Activated CD4-positive, alpha-beta T cell treated with anti-CD3 and anti-CD28 coated beads, Interleukin-2, amount 50 U/mL, for 16 hours (primary cell): Measurements from ENCODE around the gene CROCC2.
A peak's percentile ranks its signal among the peaks of the same experiment; 100 is the strongest.

Experiments
- DNase-seq: peaks from one replicate; pipeline ENCODE4 v3.0.0-alpha.2; 2020

Gene CROCC2

DNA sequence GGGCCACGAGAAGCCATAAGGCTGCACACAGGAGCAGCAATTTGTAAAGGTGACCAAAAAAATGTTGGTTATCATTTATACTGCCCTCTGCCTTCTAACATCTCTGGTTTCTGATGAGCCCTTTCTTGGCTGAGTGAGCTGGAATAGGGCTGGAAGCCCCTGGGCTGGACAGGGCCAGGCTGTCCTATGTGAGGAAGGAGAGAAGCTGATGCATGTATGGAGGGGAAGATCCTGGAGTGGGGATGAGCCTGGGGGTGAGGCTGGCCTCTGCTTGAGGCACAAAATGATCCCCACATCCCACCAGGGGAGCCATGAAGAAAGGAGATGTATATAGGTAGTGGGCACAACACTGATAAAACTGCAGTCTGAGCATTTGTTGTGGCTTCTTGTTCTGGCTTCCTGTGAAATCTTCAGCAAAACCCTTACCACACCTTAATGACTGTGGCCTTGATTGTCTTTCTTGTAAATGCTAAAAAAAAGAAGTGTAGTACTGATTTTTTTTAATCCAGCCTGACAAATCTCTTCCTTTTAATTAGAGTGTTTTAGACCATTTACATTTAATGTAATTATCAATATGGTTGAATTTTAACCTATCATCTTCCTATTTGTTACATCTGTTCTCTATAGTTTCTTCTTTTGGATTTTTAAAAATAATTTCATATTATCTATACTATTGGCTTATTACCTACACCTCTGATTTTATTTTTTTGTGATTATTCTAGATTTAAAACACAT is 97.9 kb downstream of the CROCC2 start:
- DNase-seq = no peak

DNA sequence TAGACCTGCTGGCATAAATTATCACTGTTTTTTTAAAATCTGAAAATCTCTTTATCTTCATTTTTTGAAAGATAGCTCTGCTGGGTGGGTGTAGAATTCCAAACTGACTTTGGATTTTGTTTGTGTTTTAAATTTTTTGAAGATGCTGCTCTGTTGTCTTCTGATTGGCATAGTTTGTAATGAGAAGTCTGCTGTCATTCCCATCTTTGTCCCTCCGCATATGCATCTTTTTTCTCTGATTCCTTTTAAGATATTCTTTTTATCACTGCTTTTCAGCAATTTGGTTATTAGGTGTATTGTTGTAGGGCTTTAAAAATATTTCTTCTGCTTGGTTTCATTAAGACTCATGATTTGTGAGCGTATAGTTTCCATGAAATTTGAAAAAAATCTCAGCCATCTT is 99.4 kb downstream of the CROCC2 start:
- DNase-seq = no peak

DNA sequence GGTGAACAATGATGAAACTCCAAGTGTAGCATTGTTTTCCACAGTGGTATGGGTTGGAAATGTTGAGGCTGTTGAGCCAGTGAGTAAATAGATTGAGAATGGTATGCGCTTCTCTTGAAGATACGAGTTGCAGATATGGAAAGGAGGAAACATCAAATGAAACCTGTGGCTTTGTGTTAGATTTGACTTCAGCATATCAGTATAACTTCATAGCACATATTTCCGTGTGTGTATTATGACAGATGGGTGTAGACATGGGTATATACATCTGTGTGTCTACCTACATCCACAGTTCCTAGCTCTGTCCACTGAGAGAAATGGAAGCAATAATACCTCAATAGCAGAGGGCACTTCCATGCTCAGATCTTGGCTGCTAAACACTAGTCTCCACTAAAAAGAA is 100.3 kb downstream of the CROCC2 start:
- DNase-seq = no peak

DNA sequence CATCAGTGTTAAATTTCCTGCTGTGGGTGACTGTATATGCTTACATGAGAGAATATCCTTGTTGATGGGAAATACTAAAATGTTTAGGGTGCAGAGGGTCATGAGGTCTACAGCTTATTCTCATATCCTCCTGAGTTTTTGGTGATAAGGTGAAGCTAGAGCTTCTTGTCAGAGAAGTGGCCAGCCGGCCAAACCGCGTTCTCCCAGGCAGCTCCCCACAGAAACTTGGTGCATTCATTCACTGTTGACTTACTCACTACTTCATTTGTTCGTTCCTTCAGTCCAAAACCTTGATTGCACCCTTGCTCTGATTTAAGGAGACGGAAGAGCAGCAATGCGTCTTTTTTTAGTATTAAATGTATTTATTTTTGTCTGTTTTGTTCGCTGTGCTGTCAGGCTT is 101.0 kb downstream of the CROCC2 start:
- no peak for DNase-seq

DNA sequence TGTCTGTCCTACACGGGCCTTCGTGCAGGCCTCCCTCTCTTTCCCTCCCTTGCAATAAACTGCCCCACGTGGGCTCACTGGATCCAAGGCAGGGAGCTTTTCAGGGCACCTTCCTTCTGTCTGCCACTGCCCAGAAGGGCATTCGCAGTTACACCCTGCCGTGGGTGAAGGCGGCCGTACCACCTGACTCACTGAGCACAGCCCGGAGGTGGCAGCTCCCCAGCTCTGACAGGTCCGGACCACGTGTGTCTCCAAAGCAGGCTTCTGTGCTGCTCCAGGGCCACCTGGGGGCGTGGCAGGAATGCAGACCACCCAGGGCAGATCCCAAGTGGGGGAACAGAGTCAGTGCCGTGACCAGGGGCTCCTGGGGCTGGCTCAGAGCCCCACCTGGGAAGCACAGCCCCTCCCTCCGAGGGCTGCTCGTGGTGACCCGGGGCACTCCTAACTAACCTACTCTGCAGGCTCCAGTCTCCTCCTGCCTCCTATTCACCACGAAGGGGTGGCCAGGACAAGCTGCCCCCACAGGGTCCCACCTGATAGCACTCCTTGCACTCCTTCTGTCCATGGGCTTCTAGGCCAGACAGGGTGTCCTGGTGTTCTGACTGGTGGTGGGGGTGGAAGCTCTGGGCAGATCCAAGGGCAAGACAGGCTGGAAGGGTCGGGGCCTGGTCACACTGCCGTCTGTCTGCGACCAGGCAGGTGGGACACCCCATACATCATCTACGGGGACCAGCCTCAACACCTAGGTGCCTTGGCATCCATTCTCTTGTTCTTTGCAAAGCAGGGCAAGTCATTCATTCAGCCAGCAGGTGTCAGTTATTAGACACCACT is 102.0 kb downstream of the CROCC2 start:
- DNase-seq = no peak

DNA sequence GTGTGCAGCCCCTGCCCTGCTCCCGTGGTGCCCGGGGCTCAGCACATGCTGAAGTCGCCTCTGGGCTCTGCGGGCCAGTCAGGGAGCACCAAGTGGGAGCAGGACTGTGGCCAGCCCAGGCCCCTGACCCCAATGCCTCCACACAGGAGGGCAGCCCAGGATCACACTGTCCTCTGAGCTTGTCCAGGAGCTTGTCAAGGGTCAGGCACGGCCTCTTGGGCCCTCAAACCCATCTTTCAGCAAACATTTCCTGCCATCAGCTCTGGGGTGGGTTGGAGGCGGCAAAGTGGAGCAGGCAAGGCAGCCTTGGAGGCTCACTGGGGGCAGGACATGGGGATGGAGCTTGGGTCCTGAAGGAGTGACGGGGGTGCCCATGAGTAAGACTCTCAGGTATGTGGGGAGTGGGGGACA is 102.6 kb downstream of the CROCC2 start:
- DNase-seq = no peak

DNA sequence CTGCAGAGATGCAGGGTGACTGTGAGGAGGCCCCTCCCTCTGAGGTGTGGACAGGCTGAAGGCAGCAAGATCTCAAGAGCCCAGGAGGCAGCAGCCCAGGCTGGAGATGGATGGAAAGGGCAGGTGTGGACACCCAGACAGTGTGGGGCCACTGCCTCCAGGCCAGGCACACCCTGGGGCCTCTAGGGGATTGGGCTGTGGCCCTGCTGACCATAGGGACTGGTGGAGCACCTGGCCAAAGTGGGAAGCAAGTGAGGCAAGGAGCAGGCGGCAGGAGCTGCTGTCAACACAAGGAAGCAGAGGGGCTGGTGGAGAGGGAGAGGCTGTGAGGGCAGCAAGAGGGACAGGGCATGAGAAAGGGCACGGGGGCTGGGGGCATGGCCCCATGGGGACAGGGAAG is 103.1 kb downstream of the CROCC2 start:
- DNase-seq = no peak

DNA sequence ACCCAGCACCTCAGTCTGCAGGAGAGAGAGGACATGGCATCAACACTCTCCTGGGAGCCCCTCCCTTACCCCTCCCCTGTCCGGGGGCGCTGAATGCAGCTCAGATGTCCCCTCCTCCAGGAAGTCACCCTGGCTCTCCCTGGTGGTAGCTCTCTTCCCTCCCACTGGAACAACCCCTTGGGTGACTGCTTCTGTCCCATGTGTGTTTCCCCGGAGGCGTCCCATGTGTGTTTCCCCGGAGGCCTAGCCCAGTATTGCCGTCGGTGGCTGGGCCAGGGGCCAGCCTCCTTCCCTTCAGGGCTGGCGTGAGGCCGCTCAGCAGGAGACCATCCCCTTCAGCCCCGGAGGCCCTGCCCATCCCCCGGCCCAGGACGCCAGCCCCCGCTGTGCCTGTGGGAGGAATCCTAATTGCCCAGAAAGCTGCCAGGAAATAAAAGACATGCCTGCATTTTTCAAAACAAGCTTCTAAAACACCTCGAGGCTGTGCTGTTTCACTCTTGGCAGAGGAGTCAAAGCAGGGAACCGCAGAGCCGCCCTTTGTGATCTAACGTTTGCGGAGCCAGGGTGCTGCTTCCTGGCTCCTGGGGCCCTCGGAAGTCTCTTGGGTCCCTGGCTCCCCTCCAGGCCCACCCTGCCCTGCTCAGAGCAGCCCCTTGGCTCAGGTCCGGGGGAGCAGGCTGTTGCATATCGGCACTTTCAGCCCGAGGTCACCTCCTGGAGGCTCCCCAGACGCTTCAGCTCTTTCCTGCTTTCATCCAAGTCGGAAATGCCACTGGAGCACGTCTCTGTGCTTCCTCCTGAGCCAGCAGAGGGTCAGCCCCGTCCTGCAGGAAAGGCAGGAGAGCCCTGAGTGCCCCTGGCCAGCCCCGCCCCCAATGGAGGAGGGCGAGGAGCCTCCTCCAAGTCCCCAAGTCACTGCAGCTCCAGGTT is 103.7 kb downstream of the CROCC2 start:
- peak; percentile 28 for DNase-seq

DNA sequence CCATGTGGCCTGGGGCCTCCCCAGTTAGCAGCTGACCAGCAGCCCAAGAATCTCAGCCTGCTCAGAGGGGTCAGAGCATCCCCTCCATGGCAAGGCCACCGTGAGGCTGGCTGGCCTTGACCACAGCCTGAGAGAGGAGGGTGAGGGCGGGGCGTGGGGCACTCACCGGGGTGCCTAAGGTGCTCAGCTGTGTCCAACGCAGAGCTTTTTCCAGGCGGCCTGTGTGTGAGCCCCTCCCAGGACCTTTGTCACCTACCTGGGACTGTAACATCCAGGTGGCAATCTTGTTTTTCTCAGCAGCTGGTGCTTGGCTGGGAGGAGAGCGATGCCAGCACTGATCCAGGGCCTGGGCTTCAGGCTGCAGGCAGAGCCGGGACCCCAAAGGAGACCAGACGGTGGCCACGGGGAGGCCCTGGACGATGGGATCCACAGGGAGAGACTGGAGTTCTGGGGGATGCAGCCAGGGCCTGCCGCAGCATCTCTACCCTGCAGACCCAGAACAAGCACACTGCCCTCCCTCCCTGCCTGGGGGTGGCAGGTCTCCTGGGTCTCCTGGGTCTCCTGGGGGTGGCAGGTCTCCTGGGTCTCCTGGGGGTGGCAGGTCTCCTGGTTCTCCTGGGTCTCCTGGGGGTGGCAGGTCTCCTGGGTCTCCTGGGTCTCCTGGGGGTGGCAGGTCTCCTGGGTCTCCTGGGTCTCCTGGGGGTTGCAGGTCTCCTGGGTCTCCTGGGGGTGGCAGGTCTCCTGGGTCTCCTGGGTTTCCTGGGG is 104.6 kb downstream of the CROCC2 start:
- DNase-seq = no peak

DNA sequence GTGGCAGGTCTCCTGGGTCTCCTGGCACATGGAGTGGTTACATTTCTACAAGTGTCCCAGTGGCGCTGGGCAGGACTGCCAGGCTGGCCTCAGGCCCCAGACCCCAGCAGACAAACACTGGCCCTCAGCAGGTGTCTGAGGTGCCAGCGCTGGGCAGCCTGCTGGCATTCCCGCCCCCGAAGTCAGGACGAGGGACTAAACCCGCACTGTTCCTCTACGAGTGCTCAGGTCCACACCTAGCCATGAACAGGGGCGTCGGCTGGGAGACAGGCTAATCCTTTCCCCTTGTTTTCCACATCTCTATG is 105.1 kb downstream of the CROCC2 start:
- DNase-seq = no peak

DNA sequence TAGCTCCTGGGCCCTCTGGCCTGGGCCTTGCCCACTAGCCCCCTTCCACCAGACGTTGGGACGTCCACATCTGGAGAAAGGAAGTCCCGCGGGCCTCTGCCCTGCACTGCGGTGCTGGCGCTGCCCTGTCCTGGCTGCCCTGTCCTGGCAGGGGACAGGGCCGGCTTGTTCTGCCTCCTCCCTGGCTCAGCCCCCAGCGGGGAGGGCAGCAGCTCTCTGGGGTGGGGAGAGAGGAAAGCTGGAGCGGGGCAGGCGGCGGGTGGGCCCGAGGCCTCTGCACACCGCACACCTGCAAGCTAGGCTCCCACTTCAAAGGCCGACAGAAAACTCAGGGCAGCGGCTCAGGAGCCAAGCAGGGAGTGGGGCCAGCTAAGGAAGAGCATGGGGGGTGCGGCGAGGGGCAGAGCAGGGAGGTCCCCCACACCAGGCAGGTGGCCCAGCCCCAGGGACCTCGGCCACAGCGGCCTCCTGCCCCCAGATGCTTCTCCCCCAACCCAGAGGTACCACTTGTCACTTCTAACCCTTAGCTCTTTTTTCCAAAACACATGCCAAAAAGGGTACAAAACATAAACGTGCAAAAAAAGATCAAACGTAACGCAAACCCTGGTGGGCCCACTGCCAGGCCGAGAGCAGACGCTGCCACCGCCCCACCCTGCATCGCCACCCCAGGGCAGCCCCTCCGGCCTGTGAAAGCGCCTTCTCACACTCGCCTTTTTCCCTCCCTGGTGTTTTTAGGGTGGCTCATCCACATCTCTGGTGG is 105.8 kb downstream of the CROCC2 start:
- no peak for DNase-seq

DNA sequence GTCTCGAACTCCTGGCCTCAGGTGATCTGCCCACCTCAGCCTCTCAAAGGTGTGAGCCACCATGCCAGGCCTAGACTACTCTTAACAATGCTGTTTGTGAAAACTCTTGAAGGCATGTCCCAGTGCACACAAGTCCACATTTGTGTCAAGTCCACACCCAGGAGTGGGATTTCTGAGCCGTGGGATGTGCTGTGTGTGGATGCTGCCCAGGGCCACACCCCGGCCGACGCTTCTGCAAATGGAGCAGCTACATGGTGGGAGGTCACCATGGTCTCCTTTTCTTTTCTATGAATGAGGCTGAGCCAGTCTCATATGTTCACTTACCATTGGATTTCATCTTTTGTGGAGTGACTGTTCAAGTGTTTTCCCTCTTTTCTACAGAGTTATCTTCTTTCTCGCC is 108.1 kb downstream of the CROCC2 start:
- no peak for DNase-seq

DNA sequence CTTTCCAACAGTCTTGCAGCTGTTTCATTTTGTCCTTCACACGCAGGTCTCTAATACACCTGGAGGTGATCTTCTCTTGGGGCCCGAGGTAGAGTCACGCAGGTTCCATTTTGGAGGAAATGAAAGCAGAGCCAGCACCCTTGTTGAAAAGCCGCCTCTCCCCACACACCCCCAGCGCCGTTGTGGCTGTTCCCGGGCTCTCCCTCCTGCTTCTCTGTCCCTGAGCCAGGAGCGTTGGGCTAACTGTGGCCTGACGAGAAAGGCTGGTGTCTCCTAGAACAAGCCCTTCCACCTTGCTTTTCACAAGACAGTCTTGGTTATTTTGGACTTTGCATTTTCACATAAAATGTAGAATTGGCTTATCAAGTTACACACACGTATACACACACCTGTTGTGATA is 108.6 kb downstream of the CROCC2 start:
- DNase-seq = no peak

DNA sequence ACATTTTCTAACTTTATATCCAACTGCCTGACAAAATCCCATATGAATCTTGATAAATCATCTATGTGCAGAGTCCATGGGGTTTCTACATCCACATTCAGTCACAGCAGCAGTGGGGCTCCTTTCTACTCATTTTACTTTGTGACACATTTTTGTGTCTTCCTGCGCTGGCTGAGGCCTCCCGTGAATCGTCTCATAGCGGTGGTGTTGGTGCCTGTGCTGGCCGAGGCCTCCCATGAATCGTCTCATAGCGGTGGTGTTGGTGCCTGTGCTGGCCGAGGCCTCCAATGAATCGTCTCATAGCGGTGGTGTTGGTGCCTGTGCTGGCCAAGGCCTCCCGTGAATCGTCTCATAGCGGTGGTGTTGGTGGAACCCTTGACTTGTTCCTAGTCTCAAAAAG is 109.3 kb downstream of the CROCC2 start:
- no peak for DNase-seq

DNA sequence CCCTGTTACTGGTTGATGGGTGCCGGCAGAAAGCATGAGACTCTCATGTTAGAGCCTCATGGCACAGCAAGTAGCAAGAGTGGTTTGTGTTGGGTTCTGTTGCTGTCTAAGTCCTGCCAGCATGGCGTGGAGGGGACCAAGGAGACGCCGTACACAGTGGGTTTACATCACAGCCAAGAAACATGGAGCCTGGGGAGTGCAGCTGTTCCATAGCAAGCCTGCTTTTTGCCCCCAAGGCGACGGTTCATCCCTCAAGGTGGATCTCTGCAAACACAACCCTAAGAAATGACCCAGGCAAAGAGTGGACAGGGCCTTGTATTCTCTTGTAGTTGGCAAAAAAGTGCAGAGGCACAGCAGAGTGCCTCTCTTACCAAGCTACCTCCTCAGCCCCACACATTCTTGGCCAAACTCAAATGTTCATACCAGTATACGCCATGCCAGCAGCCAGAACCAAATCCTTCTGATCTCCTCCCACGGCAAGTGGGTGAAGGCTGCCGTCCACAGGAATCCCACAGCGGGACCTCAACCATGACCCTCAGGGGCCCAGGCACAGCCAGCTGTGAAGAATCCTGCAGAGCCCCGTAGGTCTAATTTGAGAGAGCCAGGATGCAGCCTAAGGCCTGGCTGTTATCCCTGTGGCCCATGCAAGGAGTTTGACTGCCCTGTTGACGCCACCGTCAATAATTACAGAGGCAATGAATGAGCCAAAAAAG is 111.2 kb downstream of the CROCC2 start:
- no peak for DNase-seq

DNA sequence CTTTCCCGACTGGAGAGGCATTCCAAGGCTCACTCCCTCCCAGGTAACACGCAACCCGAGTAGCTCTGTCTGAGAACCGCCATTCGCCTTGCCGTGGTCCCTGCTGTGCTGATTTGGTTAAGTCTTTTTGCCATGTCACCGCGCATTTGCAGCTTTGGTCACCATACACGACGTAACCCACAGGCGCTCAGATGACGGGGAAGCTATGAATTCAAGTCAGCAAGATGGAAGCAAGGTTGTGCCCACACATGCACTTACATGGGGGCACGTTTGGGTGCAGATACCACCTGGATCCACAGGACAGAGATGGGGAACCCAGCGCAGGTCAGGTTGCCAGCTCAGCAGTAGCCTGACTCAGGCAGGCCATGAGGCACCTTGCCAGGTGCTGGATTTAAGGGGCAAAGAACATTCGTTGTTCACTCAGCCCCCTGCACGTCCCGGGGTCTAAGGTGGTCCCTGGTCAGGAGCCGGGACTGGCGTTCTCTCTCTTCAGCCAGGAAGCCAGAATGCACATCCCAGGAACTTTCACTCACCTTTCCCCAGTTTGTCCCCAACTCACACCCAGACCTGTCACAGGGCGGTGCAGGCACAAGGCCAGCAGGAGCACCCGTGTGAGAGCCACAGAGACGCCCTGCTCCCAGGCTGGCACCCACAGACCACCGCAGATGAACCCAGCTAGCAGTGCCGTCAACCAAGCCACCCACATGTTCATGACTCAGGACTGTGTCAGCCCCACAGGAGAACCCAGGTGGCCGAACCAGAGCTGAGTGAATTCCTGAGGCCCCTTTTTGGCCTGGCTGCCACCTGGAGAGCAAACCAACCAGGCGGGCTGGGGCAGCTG is 112.1 kb downstream of the CROCC2 start:
- no peak for DNase-seq

DNA sequence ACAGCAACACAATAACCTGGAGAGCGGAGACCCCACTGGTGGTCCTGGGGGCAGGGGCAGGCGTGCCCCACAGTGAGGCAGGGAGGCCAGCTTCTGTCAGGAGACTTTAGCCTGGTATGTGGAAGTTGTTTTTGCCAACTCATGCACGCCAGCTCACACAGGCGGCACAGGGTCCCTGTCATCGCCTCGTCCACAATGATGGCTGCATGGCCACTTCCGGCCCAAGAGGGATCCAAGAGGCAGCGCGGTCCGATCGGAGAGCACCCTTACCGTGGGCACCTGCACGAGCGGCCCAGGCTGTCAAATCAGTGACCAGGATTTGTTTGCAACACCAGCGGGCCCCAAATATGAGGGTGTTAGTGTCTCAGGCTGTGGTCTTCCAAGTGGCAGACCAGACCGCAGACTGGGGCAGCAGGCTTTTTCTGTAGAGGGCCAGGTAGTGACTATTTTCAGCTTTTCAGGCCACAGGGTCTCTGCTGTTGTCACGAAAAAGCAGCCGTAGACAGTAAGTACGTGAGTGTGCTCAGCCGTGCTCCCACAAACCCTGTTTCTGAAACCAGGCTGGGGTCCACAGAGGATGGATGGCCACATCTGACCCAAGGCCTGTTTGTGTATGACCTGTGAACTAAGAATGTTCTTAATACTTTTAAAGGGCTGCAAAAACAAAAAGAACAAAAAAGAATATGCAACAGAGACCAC is 113.5 kb downstream of the CROCC2 start:
- DNase-seq = no peak

DNA sequence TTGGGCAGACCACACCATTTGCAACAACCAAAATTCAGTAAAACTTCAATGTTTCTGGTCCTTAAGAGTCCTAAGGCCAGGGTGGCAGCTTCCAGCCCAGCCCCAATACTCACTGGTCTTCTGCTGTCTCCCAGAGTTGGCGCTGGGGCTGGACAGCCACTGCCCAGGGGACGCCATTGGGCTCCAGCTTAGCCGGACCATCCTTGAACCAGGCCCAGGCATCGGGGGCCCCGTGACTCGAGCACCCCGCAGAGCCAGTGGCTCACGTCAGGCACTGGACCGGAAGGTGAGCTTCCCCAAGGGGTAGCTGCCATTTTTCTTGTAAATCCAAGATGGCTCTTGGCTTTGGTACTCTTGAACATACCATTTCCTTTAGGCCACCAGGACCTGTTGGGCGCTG is 114.1 kb downstream of the CROCC2 start:
- DNase-seq = no peak

DNA sequence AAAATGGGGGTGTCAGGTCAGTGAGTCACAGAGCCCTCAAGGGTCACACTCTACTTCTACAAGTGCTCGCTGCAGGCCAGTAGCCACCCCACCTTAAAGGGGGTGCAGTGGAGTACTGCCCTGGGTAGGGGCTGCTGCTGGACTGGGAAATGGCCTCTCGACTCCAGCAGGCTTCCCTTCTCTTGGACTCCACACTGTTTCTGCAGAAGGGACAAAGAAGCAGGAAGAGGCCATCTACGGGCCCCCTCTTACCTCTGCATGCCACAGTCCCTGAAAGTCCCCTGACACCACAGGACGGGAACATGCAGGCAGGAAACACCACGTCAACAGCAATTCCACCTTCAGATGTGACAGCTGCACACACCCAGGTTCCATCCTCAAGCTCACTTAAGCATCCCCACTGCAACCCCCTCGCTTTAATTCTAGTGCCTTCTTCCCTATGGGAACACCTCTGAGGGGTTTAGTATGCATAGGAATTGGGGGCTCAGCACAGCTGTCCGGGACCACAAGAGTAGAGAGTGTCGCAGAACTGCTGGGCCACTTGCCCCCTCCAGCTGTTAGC is 114.6 kb downstream of the CROCC2 start:
- DNase-seq = no peak
